Stimulated activated CD4-positive, alpha-beta T cell treated with anti-CD3 and anti-CD28 coated beads, TNF-alpha, amount 100 ng/mL, for 1 hour (primary cell): ENCODE data around the gene ZBTB7C.

ENCODE experiments used
- DNase-seq, 3 donors: peaks; one replicate each; pipeline ENCODE4 v3.0.0-alpha.2; 2020; ENCODE audit warnings: low read depth in 3 of 3, low spot score in 1 of 3

The ZBTB7C gene

GRCh38 chr18:47979611-47980200 is 429.5 kb downstream of the ZBTB7C start:
- no peak for DNase-seq

- DNase-seq: no peak
Observed at GRCh38 chr18:47978603-47979002, 430.6 kb downstream of the ZBTB7C start.

- no peak for DNase-seq
Observed at GRCh38 chr18:47978141-47978540, 431.0 kb downstream of the ZBTB7C start.
